Measurements from ENCODE around the gene SCN8A. TPM values are rescaled to one million over a fixed set of nuclear protein-coding genes. Genes with fewer than 3 reads are reported as not detected.
A peak's percentile ranks its signal among the peaks of the same experiment; 100 is the strongest.

SCN8A gene
- total RNA-seq, 1 donor from 2014 or later = 5.0 TPM

- H3K4me1 Mint-ChIP-seq (ENCODE audit: unreplicated experiment) = no peaks in the 10 kb centered on the region
- no peak for DNase-seq (ENCODE audit: low spot score)
- H3K27me3 Mint-ChIP-seq (ENCODE audit: unreplicated experiment) = peaks cover 1% of the 10 kb centered on the region
- H3K9me3 Mint-ChIP-seq (ENCODE audit: unreplicated experiment) = no peaks in the 10 kb centered on the region
- no peaks in the 10 kb centered on the region for H3K36me3 Mint-ChIP-seq (ENCODE audit: low read depth, unreplicated experiment)
- H3K4me3 Mint-ChIP-seq (ENCODE audit: unreplicated experiment) = no peak overlapping the region
- no peak overlapping the region for H3K27ac Mint-ChIP-seq (ENCODE audit: unreplicated experiment)
- TF ChIP-seq CTCF (IDR thresholded peaks at IDR 0.05; ENCODE audit: unreplicated experiment) = no peak
These were observed 84.2 kb downstream of the SCN8A start for GRCh38 chr12:51675071-51675803.

GRCh38 chr12:51676875-51677274, 85.8 kb downstream of the SCN8A start:
- no peak overlapping the region for H3K4me3 Mint-ChIP-seq (ENCODE audit: unreplicated experiment)
- no peaks in the 10 kb centered on the region for H3K36me3 Mint-ChIP-seq (ENCODE audit: low read depth, unreplicated experiment)
- no peaks in the 10 kb centered on the region for H3K4me1 Mint-ChIP-seq (ENCODE audit: unreplicated experiment)
- H3K27ac Mint-ChIP-seq (ENCODE audit: unreplicated experiment) = no peak overlapping the region
- no peak for DNase-seq (ENCODE audit: low spot score)
- TF ChIP-seq CTCF (IDR thresholded peaks at IDR 0.05; ENCODE audit: unreplicated experiment) = no peak
- H3K9me3 Mint-ChIP-seq (ENCODE audit: unreplicated experiment) = no peaks in the 10 kb centered on the region
- H3K27me3 Mint-ChIP-seq (ENCODE audit: unreplicated experiment) = peaks cover 1% of the 10 kb centered on the region

DNA sequence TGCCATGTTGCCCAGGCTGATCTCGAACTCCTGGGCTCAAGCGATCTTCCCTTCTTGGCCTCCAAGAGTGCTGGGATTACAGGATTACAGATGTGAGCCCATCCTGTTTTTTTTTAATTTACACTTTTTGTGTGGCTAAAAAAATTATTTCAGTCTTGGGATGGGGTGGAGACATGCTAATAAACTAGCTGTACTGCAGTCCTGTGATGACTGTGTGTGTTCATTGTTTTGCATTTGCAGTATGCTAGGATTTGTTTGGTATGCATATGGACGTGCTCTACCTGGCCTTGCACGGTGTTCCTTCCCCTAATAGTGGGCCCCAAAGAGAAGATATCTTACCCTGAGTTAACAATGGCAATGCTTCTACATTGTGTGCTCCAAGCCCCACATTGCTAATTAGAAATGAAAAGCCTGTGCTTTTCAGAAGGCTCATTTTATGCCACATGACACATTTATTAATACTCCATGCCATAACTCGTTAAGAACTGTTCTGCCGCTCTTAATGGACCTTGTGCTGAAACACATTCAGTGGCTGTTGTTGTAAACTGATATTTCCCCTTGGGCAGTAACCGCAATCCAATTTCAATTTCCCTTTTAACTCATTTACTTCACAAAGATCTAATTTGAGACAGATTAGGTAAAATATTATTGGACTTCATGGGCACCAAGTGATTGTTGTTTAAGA, 86.4 kb downstream of the SCN8A start:
- TF ChIP-seq CTCF (IDR thresholded peaks at IDR 0.05; ENCODE audit: unreplicated experiment) = no peak
- Mint-ChIP-seq H3K27me3 (ENCODE audit: unreplicated experiment) (peaks cover 1% of the 10 kb centered on the region), H3K4me1 (ENCODE audit: unreplicated experiment) (no peaks in the 10 kb centered on the region), H3K9me3 (ENCODE audit: unreplicated experiment) (no peaks in the 10 kb centered on the region), H3K36me3 (ENCODE audit: low read depth, unreplicated experiment) (no peaks in the 10 kb centered on the region), H3K4me3 (ENCODE audit: unreplicated experiment) (no peak overlapping the region), H3K27ac (ENCODE audit: unreplicated experiment) (no peak overlapping the region)
- DNase-seq (ENCODE audit: low spot score) = no peak

GRCh38 chr12:51678086-51678724, 87.2 kb downstream of the SCN8A start:
- no peaks in the 10 kb centered on the region for H3K9me3 Mint-ChIP-seq (ENCODE audit: unreplicated experiment)
- no peaks in the 10 kb centered on the region for H3K36me3 Mint-ChIP-seq (ENCODE audit: low read depth, unreplicated experiment)

More at GRCh38 chr12:51678086-51678724, 87.2 kb downstream of the SCN8A start:
- Mint-ChIP-seq H3K4me1 (ENCODE audit: unreplicated experiment) (no peaks in the 10 kb centered on the region), H3K4me3 (ENCODE audit: unreplicated experiment) (no peak overlapping the region), H3K27me3 (ENCODE audit: unreplicated experiment) (peaks cover 1% of the 10 kb centered on the region), H3K27ac (ENCODE audit: unreplicated experiment) (no peak overlapping the region)
- TF ChIP-seq CTCF (IDR thresholded peaks at IDR 0.05; ENCODE audit: unreplicated experiment) = peak; percentile 70
- peak; percentile 37 for DNase-seq (ENCODE audit: low spot score)
